HG03457 (cell line): ENCODE measurements around the gene CLEC14A.

Experiments used
- ATAC-seq: cut with Tn5 transposase; IDR thresholded peaks from one replicate; pipeline ENCODE4 v1.9.1; 2021; ENCODE audit warnings: moderate number of reproducible peaks; ENCODE audit not compliant: unreplicated experiment

Gene CLEC14A

GRCh38 chr14:38250331-38250730, 5.6 kb downstream of the CLEC14A start:
- no peak for ATAC-seq

- ATAC-seq, result no peak
Observed at GRCh38 chr14:38248321-38249028, 7.4 kb downstream of the CLEC14A start.

GRCh38 chr14:38243696-38244240, 12.1 kb downstream of the CLEC14A start:
- ATAC-seq, result no peak

GRCh38 chr14:38238878-38239277, 17.0 kb downstream of the CLEC14A start:
- ATAC-seq, result no peak

GRCh38 chr14:38238332-38238731, 17.6 kb downstream of the CLEC14A start:
- ATAC-seq, result no peak

GRCh38 chr14:38233218-38233617, 22.7 kb downstream of the CLEC14A start:
- no peak for ATAC-seq

- ATAC-seq, result no peak
Observed at GRCh38 chr14:38226366-38226765, 29.5 kb downstream of the CLEC14A start.

GRCh38 chr14:38225946-38226345, 29.9 kb downstream of the CLEC14A start:
- ATAC-seq, result no peak

- no peak for ATAC-seq
Observed at GRCh38 chr14:38224338-38224737, 31.6 kb downstream of the CLEC14A start.

GRCh38 chr14:38221077-38221476, 34.8 kb downstream of the CLEC14A start:
- ATAC-seq, result no peak

- ATAC-seq, result no peak
Observed at GRCh38 chr14:38217553-38217952, 38.3 kb downstream of the CLEC14A start.

- no peak for ATAC-seq
Observed at GRCh38 chr14:38213001-38213400, 42.9 kb downstream of the CLEC14A start.

GRCh38 chr14:38212111-38212510, 43.8 kb downstream of the CLEC14A start:
- no peak for ATAC-seq

GRCh38 chr14:38211255-38211735, 44.6 kb downstream of the CLEC14A start:
- no peak for ATAC-seq

- ATAC-seq, result no peak
Observed at GRCh38 chr14:38210587-38211216, 45.2 kb downstream of the CLEC14A start.

GRCh38 chr14:38209572-38210557, 46.0 kb downstream of the CLEC14A start:
- no peak for ATAC-seq

- ATAC-seq, result no peak
Observed at GRCh38 chr14:38208618-38209562, 47.0 kb downstream of the CLEC14A start.

GRCh38 chr14:38207736-38208617, 47.9 kb downstream of the CLEC14A start, which contains the start of gene SSTR1:
SSTR1 (plus strand) TSS chr14:38207904; CDS start chr14:38209390, 1,486 bp downstream.
- no peak for ATAC-seq

GRCh38 chr14:38207377-38207735, 48.5 kb downstream of the CLEC14A start:
- no peak for ATAC-seq
